Measurements from ENCODE around the gene THYN1.
"Not testable (repeated sequence)": the region's sequence is repeated elsewhere in the genome, so short reads cannot be mapped to it uniquely, and the experiment has no call there.

DNA sequence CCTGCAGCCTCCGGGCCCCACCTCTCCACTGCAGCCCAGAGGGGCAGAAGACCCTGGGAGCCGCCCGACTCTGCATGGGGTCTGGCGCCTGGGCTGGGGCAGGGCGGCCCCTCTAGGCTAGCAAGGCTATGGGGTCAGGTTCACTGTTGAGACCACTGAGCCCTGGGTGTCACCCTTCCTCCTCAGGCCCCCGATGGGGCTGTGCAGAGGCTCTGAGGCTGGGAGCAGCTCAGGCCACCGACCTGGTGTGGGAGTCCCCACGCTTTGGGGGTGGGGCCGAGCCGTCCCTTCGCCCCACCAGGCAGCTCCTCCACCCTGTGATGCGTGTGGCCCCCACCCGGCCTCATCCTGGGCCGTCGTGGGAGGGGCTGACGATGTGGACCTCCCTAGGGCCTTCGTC, 28.5 kb upstream of the THYN1 start:
- TF ChIP-seq, protein P1, sequence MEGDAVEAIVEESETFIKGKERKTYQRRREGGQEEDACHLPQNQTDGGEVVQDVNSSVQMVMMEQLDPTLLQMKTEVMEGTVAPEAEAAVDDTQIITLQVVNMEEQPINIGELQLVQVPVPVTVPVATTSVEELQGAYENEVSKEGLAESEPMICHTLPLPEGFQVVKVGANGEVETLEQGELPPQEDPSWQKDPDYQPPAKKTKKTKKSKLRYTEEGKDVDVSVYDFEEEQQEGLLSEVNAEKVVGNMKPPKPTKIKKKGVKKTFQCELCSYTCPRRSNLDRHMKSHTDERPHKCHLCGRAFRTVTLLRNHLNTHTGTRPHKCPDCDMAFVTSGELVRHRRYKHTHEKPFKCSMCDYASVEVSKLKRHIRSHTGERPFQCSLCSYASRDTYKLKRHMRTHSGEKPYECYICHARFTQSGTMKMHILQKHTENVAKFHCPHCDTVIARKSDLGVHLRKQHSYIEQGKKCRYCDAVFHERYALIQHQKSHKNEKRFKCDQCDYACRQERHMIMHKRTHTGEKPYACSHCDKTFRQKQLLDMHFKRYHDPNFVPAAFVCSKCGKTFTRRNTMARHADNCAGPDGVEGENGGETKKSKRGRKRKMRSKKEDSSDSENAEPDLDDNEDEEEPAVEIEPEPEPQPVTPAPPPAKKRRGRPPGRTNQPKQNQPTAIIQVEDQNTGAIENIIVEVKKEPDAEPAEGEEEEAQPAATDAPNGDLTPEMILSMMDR (IDR thresholded peaks at IDR 0.05 in 4 of 5, conservative IDR thresholded peaks at IDR 0.05 in 1 of 5): not testable (repeated sequence)
- not testable (repeated sequence) for TF ChIP-seq POLR2A (IDR thresholded peaks at IDR 0.05)

Data from gastrocnemius medialis (tissue), 4 donors.